GM21360 (cell line): Measurements from ENCODE around the gene PIH1D2.
"Not testable (repeated sequence)": the region's sequence is repeated elsewhere in the genome, so short reads cannot be mapped to it uniquely, and the experiment has no call there.

Experiments
- ATAC-seq: cut with Tn5 transposase; IDR thresholded peaks from one replicate; pipeline ENCODE4 v1.9.1; 2021; ENCODE audit warnings: mild to moderate bottlenecking, moderate library complexity; ENCODE audit not compliant: unreplicated experiment

Gene PIH1D2

DNA sequence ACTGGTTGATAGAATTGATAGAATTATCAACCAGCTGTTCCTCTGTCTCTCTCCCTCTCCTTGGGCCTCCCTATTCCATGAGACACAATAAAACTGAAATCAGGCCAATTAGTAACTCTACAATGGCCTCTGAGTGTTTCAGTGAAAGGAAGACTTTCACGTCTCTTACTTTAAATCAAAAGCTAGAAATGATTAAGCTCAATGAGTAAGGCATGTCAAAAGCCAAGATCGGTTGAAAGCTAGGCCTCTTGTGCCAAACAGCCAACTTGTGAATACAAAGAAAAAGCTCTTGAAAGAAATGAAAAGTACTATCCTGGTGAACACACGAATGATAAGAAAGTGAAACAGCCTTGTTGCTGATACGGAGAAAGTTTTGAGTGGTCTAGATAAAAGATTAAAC is 16.6 kb downstream of the PIH1D2 start:
- no peak for ATAC-seq

DNA sequence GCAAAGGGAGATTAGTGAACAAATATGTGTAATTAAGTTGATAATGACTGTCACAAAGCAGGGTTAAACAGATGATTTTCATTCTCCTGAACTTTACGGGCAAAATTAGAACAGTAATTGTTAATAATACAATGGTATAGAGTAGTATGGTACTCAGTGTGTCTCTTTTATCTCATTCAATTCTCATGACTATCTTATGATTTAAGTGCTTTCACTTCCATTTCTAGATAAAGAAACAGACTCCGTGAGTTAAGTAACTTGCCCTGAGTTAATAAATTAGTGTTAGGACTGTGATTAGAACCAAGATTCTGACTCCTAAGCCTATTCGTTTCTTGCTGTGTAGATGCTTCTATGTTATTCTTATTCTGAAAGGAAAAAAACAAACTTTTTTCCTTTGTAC is 22.0 kb downstream of the PIH1D2 start:
- no peak for ATAC-seq

DNA sequence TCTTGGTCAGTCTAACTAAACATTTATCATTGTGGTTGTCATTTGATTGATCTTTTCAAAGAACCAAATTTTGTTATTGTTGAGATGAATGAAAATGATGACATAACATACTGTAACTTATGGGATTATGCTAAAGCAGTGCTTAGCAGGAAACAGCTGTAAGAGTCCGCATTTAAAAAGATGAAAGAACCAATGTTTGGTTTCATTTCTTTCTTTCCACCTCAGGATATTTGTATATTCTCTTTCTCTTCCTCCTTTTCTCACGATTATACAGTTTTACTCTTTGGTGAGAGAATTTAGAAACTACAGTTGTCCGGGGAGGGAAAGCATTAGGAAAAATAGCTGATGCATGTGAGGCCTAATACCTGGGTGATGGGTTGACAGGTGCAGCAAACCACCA is 23.1 kb downstream of the PIH1D2 start:
- peak; percentile 92 for ATAC-seq

DNA sequence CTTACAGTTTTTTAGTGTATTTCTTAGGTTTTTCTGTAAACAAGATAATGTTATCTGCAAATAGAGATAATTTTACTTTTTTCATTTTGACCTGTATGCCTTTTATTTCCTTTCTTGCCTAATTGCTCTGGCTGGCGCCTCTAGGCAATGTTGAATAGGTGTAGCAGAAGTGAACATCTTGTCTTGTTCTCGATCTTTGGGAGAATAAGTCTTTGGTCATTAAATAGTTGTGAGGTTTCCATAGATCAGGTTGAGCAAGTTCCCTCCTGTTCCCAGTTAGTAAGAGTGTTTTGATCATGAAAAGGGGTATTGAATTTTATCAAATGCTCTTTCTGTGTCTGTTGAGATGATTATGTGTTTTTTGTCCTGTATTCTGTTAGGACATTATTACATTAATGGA is 24.0 kb downstream of the PIH1D2 start:
- no peak for ATAC-seq

DNA sequence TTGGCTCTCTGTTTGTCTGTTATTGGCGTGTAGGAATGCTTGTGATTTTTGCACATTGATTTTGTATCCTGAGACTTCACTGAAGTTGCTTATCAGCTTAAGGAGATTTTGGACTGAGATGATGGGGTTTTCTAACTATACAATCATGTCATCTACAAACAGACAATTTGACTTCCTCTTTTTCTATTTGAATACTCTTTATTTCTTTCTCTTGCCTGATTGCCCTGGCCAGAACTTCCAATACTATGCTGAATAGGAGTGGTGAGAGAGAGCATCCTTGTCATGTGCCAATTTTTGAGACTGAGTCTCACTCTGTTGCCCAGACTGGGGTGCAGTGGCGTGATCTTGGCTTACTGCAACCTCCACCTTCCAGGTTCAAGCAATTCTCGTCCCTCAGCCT is 25.6 kb downstream of the PIH1D2 start:
- not testable (repeated sequence) for ATAC-seq

DNA sequence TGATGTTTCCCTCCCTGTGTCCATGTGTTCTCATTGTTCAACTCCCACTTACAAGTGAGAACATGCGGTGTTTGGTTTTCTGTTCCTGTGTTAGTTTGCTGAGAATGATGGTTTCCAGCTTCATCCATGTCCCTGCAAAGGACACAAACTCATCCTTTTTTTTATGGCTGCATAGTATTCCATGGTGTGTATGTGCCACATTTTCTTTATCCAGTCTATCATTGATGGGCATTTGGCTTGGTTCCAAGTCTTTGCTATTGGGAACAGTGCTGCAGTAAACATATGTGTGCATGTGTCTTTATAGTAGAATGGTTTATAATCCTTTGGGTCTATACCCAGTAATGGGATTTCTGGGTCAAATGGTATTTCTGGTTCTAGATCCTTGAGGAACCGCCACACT is 27.2 kb downstream of the PIH1D2 start:
- not testable (repeated sequence) for ATAC-seq

DNA sequence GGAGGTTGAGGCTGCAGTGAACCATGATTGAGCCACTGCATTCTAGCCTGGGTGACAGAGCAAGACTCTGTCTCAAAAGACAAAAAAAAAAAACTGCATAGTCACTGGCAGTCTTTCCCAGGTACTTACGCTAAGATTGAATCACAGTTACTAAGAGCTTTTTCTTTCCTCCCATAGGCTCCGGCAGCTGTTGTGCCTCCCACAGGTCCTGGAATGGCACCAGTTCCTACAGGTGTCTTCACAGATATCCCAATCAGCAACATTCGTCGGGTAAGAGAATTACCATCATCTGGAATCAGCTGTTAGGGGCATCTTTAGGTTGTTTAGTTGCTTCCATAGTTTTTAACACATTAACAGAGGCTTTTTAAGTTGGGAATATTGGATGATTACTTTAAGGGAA is 28.9 kb downstream of the PIH1D2 start:
- ATAC-seq, result no peak

DNA sequence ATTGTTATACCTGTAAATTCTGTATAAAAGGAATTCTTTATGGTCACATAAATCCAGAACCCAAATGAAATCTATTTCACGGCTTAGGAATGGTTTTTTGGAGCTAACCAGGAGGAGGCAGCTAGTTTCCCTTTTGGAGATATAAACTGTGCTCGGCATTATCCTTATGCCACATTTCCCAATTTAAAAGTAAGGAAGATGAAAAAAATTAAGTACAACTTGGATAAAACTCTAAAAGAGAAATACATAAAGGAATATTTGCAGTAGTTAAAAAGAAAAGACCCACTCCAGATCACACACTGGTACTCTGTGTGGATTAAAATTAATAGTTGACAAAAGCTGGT is 30.9 kb downstream of the PIH1D2 start:
- no peak for ATAC-seq

DNA sequence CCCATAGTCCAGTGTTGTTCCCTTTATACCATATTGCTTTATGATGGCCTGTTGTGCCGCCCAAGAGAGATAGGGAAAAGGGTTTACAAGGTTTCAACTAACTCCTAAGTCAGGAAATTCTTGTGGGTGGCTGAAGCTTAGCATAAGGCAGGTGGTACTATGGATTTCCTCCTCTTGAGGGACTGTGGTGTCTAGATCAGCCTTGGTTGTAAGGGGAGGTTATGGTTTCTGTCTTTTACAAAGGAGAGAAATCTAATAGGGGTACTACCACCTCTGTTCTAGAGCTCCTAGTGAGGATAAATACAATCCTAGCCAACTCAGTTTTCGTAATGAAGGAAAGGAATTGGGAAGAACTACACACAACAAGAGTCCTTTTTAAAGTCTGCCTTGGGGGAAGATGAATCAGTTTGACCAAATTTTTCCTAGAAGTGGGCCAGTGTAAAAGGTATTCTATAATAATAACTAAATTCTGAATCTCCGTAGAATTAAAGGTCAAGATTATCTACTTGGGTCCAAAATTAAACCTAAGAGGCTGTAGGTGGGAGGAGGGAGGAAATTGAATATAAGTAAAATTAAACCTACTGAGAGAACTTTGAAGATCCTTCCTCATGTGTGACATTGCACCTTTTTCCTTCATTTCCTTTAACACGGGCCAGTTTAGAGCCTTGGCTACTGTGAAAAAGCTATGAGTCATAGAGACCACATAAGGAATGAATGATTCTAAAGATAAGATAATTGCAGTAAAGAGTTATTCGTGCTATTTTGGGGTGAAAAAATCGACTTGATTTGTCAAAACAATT is 31.5 kb downstream of the PIH1D2 start:
- no peak for ATAC-seq

DNA sequence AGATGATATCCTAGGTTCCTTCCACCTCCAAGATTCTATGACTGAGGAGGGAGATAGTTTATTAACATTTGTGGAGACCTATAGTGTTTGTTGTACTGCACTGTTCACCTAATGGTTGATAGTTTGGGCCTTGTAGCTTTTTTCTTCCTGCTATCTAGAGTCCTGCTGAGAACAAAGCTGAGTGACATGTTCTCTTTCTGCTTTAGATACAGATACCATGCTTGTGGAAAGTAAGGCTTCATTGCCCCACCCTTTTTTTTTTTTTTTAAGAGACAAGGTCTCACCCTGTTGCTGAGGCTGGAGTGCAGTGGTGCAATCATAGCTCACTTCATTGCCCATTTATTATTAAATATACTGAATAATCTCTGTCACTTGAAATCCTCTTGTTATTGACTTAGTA is 36.3 kb downstream of the PIH1D2 start:
- ATAC-seq, result no peak

DNA sequence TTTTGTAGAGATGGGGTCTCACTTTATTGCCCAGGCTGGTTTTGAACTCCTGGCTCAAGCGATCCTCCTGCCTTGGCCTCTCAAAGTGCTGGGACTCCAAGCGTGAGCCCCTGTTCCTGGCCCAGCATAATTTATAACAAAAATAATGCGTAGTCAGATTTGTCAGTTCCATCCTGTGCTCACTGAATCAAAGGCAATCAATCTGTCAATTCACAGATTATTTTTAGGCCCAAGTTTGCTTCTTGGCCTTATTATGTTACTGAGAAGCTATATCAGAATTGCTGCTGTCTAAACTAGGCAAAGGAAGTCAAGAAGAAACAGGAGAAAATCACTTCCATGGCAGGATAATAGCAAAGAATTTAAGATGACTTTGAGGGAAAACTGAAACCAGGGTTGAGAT is 39.9 kb downstream of the PIH1D2 start:
- ATAC-seq, result no peak

DNA sequence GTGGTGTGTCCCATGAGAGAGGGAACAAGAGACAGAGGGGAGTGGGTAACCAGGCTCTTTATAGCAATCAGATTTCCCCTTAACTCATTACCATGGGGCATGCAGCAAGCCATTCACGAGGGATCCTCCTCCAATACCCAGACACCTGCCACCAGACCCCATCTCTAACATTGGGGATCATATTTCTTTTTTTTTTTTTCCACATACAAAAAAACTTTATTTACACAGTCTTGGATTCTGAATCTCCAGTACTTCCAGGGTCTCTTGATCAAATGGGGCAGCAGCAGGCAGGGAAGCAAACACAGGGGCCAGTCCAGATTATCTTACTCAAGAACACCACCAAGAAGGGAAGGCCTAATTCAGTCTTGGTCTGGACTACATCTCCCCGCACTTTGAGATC is 44.4 kb downstream of the PIH1D2 start:
- no peak for ATAC-seq

DNA sequence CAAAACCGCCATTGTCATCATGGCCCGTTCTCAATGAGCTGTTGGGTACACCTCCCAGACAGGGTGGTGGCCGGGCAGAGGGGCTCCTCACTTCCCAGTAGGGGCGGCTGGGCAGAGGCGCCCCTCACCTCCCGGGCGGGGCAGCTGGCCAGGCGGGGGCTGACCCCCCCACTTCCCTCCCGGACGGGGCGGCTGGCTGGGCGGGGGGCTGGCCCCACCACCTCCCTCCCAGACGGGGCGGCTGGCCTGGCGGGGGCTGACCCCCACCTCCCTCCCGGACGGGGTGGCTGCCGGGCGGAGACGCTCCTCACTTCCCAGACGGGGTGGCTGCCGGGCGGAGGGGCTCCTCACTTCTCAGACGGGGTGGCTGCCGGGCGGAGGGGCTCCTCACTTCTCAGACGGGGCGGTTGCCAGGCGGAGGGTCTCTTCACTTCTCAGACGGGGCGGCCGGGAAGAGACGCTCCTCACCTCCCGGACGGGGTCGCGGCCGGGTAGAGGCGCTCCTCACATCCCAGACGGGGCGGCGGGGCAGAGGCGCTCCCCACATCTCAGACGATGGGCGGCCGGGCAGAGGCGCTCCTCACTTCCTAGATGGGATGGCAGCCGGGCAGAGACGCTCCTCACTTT is 46.9 kb downstream of the PIH1D2 start:
- not testable (repeated sequence) for ATAC-seq

DNA sequence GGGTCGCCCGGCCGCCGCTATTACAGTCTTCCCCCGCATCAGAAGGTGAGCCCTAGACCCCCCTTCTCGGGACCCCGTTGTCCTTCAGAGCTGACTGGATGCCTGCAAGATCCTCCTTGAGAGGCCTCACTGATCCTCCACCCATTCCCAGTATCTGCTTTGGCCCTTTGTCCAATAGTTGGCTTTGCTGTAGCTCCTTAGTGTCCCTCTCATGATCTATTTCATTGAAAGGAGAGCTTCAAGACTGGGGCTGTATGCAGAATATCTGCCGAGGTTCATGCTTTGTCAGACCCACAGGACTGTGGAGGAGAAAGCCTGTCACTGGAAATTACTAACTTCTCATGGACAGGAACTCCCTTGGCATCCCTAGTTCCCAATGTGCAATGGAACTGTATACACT is 48.1 kb downstream of the PIH1D2 start:
- ATAC-seq, result no peak

DNA sequence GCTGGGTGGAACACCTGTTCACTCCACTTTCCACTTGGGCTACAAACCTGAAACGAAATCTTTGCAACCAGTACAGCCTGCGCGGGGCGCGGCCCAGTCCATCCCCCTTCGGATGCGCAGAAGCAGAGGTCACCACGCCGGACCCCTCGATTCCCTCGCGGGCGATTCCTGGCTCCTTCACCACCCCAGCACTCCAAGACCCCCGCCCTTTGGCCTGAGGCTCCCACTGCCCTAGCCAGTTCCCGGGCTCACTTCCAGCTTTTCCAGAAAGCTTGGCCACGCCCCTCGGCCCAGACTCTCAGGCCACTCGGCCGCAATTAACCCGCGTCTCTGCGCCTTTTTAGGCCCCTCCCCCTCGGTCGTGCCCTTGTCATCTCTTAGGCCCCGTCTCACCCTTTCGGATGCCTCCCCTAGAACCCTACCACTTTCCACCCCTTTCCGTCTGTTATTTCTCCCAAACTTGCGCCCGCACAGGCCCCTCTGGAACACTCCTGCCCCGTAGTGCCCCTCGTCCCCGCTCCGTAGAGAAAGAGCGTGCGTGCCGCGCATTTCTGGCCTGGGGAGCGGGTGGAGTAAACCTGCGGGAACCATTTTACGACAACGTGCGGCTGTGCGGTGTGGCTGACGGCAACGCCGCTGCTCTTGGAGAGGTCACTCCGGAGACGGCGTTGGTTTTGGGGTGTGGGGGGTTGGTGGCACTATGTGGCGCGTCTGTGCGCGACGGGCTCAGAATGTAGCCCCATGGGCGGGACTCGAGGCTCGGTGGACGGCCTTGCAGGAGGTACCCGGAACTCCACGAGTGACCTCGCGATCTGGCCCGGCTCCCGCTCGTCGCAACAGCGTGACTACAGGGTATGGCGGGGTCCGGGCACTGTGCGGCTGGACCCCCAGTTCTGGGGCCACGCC is 48.8 kb downstream of the PIH1D2 start, which contains the start of gene DLAT:
Gene DLAT, plus strand, starts transcription at position 636 of the 906 bp plus-strand sequence. Its CDS starts 65 bp downstream, at position 701.
- peak; percentile 71 for ATAC-seq

DNA sequence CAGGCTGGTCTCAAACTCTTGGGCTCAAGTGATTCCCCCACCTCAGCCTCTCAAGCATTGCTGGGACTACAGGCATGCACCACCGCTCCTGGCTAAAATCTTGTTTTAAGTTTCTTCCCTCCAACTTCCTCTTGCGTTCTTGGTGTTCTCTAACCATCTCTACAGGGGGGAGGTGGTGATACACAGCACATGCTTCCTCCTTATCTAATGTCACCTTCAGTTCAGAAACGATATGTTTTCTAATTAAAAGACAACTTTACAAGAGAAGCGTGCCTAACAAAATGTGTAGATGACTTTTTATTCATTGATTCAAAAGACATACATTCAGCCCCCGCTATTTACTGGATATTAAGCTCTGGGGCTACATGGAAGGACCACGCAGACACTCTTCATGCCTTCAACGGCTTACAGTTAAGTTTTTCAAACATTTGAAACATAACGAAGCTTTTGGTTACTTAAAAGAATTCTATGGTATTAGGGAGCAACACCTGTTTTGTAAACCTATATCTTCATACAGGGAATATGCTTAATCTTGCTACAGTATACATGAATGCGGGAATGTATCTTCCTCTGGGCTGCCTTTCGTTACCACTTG is 49.5 kb downstream of the PIH1D2 start:
- ATAC-seq, result peak; percentile 20

DNA sequence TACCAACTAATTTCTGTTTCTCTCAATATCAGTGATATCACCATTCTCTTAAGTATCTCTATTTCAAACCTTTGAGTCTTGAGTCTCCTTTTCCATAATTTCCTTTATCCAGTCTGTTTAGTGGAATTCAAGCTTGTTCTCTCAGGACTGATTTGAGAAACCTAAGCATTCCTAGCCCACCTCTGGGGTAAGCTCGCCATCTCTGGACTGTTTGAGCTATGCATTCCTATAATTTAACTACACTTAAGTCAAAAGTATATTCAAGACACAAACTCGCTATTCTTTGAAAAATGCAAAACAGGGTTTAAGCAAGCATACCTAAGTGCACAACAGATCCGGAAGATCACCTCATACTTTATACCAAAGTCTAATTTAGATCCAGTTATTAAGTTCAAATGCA is 50.7 kb downstream of the PIH1D2 start:
- ATAC-seq, result no peak

DNA sequence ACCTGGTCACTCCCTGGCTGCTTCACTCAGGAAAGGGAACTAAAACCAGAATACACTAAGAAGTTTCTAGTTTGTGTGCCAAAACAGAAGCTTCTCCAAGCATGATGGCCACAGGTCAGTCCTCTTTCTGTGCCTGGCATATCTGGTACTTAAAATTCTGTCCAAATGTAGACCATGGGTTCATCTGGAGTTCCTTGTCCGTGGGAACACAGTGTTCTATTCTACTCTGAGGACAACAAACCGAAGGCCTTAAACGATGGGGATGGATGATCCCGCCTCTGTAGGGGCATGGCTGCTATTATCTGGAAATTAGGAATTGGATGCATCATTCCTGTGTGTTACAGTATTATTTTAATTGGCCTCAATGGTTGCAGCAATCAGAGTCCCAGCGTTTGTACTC is 54.8 kb downstream of the PIH1D2 start:
- ATAC-seq, result no peak
